Liver (tissue), 9 donors: ENCODE measurements around the gene CHAMP1. TPM values are rescaled to one million over a fixed set of nuclear protein-coding genes. Genes with fewer than 3 reads are reported as not detected.

Experiments
- DNase-seq: peaks from one replicate; pipeline ENCODE4 v3.0.0-alpha.2; 2017; ENCODE audit warnings: low spot score
- H3K27ac ChIP-seq, 2 donors: one replicate each; pipeline ENCODE4 v1.7.0; 2013; ENCODE audit warnings: inconsistent platforms in 2 of 2, low read length in 2 of 2, control low read depth in 1 of 2, low read depth in 1 of 2, mild to moderate bottlenecking in 1 of 2
- H3K27me3 ChIP-seq, 4 donors: one replicate each; pipeline versions ENCODE4 v1.6.1 to v1.7.0; 2013; ENCODE audit warnings: low read length in 3 of 4, inconsistent platforms in 1 of 4, mild to moderate bottlenecking in 1 of 4, moderate library complexity in 1 of 4; ENCODE audit not compliant: control insufficient read depth in 4 of 4, insufficient read depth in 4 of 4
- H3K36me3 ChIP-seq, 4 donors: one replicate each; pipeline versions ENCODE4 v1.6.1 to v1.7.0; 2013; ENCODE audit warnings: low read length in 3 of 4, mild to moderate bottlenecking in 3 of 4, low read depth in 1 of 4, moderate library complexity in 1 of 4; ENCODE audit not compliant: control insufficient read depth in 4 of 4, insufficient read depth in 3 of 4
- H3K4me1 ChIP-seq, 4 donors: one replicate each; pipeline versions ENCODE4 v1.6.1 to v1.7.0; 2013; ENCODE audit warnings: low read length in 3 of 4, mild to moderate bottlenecking in 3 of 4, moderate library complexity in 1 of 4; ENCODE audit not compliant: control insufficient read depth in 4 of 4, insufficient read depth in 4 of 4
- H3K4me3 ChIP-seq, 3 donors: one replicate each; pipeline versions ENCODE4 v1.6.1 to v1.7.0; 2013; ENCODE audit warnings: low read length in 3 of 3, control low read depth in 1 of 3, low read depth in 1 of 3, mild to moderate bottlenecking in 1 of 3
- H3K9ac ChIP-seq, 2 donors: one replicate each; pipeline ENCODE4 v1.7.0; 2013; ENCODE audit warnings: low read length in 2 of 2, mild to moderate bottlenecking in 2 of 2, moderate library complexity in 2 of 2, control low read depth in 1 of 2, low read depth in 1 of 2
- H3K9me3 ChIP-seq, 4 donors: one replicate each; pipeline versions ENCODE4 v1.6.1 to v1.7.0; 2013; ENCODE audit warnings: low read length in 3 of 4; ENCODE audit not compliant: control insufficient read depth in 4 of 4
- CTCF ChIP-seq: fragments of 150-350 bp; IDR thresholded peaks from 2 replicates; pipeline ENCODE4 v1.5.1; 2017; ENCODE audit warnings: improper control_type of control experiment, low read depth, low read length; ENCODE audit not compliant: missing input control
- EGR1 ChIP-seq, 2 donors: IDR thresholded peaks; 2 replicates each; pipeline ENCODE4 v1.6.1; 2016 to 2018; ENCODE audit warnings: antibody characterized with exemption in 2 of 2, low read depth in 2 of 2
- FOXA2 ChIP-seq: IDR thresholded peaks from 2 replicates; pipeline ENCODE4 v1.6.1; 2016; ENCODE audit warnings: antibody characterized with exemption
- GABPA ChIP-seq, 2 donors: IDR thresholded peaks in 1 of 2; conservative IDR thresholded peaks in 1 of 2; 2 replicates each; pipeline ENCODE4 v1.6.1; 2016; ENCODE audit warnings: antibody characterized with exemption in 2 of 2, mild to moderate bottlenecking in 1 of 2, moderate library complexity in 1 of 2
- HNF4A ChIP-seq, 2 donors: conservative IDR thresholded peaks; 2 replicates each; pipeline ENCODE4 v1.6.1; 2016; ENCODE audit warnings: antibody characterized with exemption in 2 of 2, mild to moderate bottlenecking in 2 of 2
- HNF4G ChIP-seq: IDR thresholded peaks from 2 replicates; pipeline ENCODE4 v1.6.1; 2016; ENCODE audit warnings: antibody characterized with exemption
- MAX ChIP-seq: IDR thresholded peaks from 2 replicates; pipeline ENCODE4 v1.6.1; 2016; ENCODE audit warnings: antibody characterized with exemption
- NR2F2 ChIP-seq: IDR thresholded peaks from 2 replicates; pipeline ENCODE4 v1.6.1; 2016; ENCODE audit warnings: antibody characterized with exemption
- RAD21 ChIP-seq, 2 donors: IDR thresholded peaks; 2 replicates each; pipeline ENCODE4 v1.6.1; 2016; ENCODE audit warnings: antibody characterized with exemption in 2 of 2, mild to moderate bottlenecking in 2 of 2
- RXRA ChIP-seq, 2 donors: IDR thresholded peaks; 2 replicates each; pipeline ENCODE4 v1.6.1; 2017 to 2018; ENCODE audit warnings: antibody characterized with exemption in 2 of 2, mild to moderate bottlenecking in 1 of 2
- SP1 ChIP-seq: IDR thresholded peaks from 2 replicates; pipeline ENCODE4 v1.6.1; 2018; ENCODE audit warnings: antibody characterized with exemption, mild to moderate bottlenecking
- TAF1 ChIP-seq: conservative IDR thresholded peaks from 2 replicates; pipeline ENCODE4 v1.6.1; 2016; ENCODE audit warnings: antibody characterized with exemption, mild to moderate bottlenecking
- YY1 ChIP-seq: IDR thresholded peaks from 2 replicates; pipeline ENCODE4 v1.6.1; 2016; ENCODE audit warnings: antibody characterized with exemption, mild to moderate bottlenecking
- ZBTB33 ChIP-seq: IDR thresholded peaks from 2 replicates; pipeline ENCODE4 v1.6.1; 2016; ENCODE audit warnings: antibody characterized with exemption
- WGBS: extraction: QIAGEN DNeasy Blood & Tissue Kit; methylation state at CpG from one replicate; pipeline ENCODE4 v1.1.7; 2013; 5-methylcytosine and 5-hydroxymethylcytosine counted together
- polyA plus RNA-seq, 2 donors: library from polyadenylated mRNA; stranded (reverse) in 1 of 2; unstranded in 1 of 2; fragments of 200-250 nt in 1 of 2; fragments of >200 nt in 1 of 2; fragmentation: Nextera tagmentation in 1 of 2; extraction: Ambion mirVana in 1 of 2; gene quantifications; one replicate each; pipeline versions ENCODE4 v1.2.1 to v1.2.3, GENCODE V29; 2013 to 2015
- total RNA-seq, 2 donors: library from RNA; depleted of rRNA; stranded (reverse); fragments of >200 nt; gene quantifications; one replicate each; pipeline ENCODE4 v1.2.3, GENCODE V29; 2014
- TF ChIP-seq, protein P1 (sequence below): IDR thresholded peaks from 2 replicates; pipeline ENCODE4 v1.6.1; 2016; ENCODE audit warnings: antibody characterized with exemption, mild to moderate bottlenecking
- TF ChIP-seq, protein P2 (sequence below): IDR thresholded peaks from 2 replicates; pipeline ENCODE4 v1.6.1; 2016; ENCODE audit warnings: antibody characterized with exemption
- donor health status: healthy.
- donor health status: healthy.
- donor health status: healthy.
- donor health status: healthy.
- donor health status: healthy.

CHAMP1 gene
- total and polyA plus RNA-seq, 4 donors: 6.2 to 15.1 (median 7.8) TPM

DNA sequence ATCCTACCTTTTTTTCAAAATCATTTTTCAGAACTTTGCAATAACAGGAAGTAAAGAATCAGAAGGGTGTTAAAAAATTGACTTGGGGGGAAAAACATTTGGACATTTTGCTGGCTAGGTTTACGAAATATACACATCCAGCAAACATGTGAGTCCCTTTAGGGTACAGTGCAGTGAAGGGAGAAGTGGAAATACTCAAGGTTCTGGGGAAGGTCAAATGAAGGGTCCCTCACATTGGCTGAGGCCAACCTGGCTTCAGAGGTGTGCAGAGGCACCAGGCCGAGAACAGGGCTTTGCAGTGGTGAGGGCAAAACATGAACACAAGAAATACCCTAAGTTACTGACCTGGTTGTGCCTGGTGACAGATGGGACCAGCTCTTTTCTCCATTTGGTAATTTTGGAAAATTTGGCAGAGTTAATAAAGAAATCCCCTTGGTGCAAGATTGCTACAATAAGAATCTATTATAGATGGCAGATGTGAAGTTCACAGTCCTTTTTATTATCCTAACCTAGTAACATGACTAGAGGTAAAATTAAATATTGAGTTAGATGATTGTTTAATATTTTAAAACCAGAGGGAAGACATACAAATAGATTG, 34.4 kb upstream of the CHAMP1 start:
- Histone ChIP-seq H3K9me3 (no peaks in the 10 kb centered on the region), H3K27me3 (no peaks in the 10 kb centered on the region), H3K4me3 (no peak overlapping the region), H3K36me3 (peaks cover 0 to 3% (median 0%) of the 10 kb centered on the region in 4 donors), H3K4me1 (peaks cover 3 to 18% (median 12%) of the 10 kb centered on the region in 4 donors), H3K9ac (peak overlapping the region in 1 of 2 donors; percentile 63), H3K27ac (peak overlapping the region in 1 of 2 donors; percentile 30)
- TF ChIP-seq CTCF (no peak), EGR1 (IDR thresholded peaks at IDR 0.05; ENCODE audit: low read depth in 2 of 2) (no peak), HNF4A (conservative IDR thresholded peaks at IDR 0.05) (no peak), RXRA (IDR thresholded peaks at IDR 0.05) (no peak), HNF4G (no peak), FOXA2 (no peak), SP1 (no peak)
- TF ChIP-seq, protein P1, sequence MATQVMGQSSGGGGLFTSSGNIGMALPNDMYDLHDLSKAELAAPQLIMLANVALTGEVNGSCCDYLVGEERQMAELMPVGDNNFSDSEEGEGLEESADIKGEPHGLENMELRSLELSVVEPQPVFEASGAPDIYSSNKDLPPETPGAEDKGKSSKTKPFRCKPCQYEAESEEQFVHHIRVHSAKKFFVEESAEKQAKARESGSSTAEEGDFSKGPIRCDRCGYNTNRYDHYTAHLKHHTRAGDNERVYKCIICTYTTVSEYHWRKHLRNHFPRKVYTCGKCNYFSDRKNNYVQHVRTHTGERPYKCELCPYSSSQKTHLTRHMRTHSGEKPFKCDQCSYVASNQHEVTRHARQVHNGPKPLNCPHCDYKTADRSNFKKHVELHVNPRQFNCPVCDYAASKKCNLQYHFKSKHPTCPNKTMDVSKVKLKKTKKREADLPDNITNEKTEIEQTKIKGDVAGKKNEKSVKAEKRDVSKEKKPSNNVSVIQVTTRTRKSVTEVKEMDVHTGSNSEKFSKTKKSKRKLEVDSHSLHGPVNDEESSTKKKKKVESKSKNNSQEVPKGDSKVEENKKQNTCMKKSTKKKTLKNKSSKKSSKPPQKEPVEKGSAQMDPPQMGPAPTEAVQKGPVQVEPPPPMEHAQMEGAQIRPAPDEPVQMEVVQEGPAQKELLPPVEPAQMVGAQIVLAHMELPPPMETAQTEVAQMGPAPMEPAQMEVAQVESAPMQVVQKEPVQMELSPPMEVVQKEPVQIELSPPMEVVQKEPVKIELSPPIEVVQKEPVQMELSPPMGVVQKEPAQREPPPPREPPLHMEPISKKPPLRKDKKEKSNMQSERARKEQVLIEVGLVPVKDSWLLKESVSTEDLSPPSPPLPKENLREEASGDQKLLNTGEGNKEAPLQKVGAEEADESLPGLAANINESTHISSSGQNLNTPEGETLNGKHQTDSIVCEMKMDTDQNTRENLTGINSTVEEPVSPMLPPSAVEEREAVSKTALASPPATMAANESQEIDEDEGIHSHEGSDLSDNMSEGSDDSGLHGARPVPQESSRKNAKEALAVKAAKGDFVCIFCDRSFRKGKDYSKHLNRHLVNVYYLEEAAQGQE: no peak
- no peak for DNase-seq
- 90% methylated on average over 2 of the region's 2 CpGs for WGBS

- peak within 1 kb of the TSS; percentile 92 to 99 (median 97) for H3K4me3 ChIP-seq
- H3K4me1 ChIP-seq: peaks cover 3 to 18% (median 12%) of the 10 kb centered on the region in 4 donors
- H3K27me3 ChIP-seq: no peaks in the 10 kb centered on the region
- DNase-seq: peak; percentile 96
- WGBS: under 1% methylated on average over 88 of the region's 89 CpGs
- peak within 1 kb of the TSS; percentile 51 to 91 for H3K9ac ChIP-seq
- H3K27ac ChIP-seq: peak within 1 kb of the TSS; percentile 93 to 98
- H3K36me3 ChIP-seq: peaks cover 2 to 8% (median 4%) of the 10 kb centered on the region in 4 donors
- H3K9me3 ChIP-seq: no peaks in the 10 kb centered on the region
- TF ChIP-seq TAF1 (no peak), RAD21 (IDR thresholded peaks at IDR 0.05) (no peak), FOXA2 (no peak), NR2F2 (peak; percentile 51), ZBTB33 (peak; percentile 98), HNF4A (conservative IDR thresholded peaks at IDR 0.05) (no peak), MAX (no peak), EGR1 (IDR thresholded peaks at IDR 0.05; ENCODE audit: low read depth in 2 of 2) (peak; percentile 96 to 98), HNF4G (no peak), YY1 (no peak), CTCF (no peak), GABPA (IDR thresholded peaks at IDR 0.05 in 1 of 2, conservative IDR thresholded peaks at IDR 0.05 in 1 of 2) (peak in 1 of 2 donors; percentile 71), SP1 (peak; percentile 49), RXRA (IDR thresholded peaks at IDR 0.05) (peak in 1 of 2 donors; percentile 39)
- TF ChIP-seq, protein P2, sequence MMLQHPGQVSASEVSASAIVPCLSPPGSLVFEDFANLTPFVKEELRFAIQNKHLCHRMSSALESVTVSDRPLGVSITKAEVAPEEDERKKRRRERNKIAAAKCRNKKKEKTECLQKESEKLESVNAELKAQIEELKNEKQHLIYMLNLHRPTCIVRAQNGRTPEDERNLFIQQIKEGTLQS: no peak
These were observed 32.8 kb upstream of the CHAMP1 start, which contains the start of gene UPF3A for GRCh38 chr13:114281351-114282040. TSS of gene UPF3A (plus strand) at chr13:114281601. CDS start at chr13:114281640, 39 bp downstream.
